Measurements from ENCODE around the gene OR2A1.
"Not testable (repeated sequence)": the region's sequence is repeated elsewhere in the genome, so short reads cannot be mapped to it uniquely, and the experiment has no call there.

The OR2A1 gene

DNA sequence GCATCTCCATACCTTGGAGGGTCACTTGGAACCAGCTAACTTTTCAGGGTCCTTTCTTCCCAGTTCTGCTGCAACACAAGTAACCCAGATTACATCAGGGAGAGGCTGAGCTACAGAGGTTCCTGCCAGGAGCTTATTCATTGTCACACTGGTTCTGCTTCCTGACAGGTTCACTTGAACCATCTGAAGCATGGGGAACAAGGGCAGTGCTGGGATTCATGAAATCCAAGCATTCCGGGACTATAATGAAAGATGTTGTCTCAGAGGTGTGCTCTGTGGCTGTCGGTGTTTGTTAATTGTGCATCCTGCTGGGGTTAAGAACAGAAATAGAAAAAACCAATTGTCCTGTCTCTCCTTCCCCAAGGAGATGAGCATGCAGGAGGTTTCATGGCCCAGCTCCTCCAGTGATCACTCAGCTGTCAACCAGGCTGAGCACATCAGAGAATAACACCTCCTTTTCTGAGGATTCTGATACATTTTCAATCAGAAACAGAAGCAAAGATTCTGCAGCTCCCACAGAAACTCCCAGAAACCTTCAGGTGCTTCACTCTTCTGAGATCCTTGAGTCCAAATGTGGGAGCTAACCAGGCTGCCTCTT is at the start of gene OR2A1:
Gene OR2A1, plus strand, starts transcription at position 548 of the 598 bp plus-strand sequence. CDS start 5,706 bp downstream, outside the sequence.
- not testable (repeated sequence) for DNase-seq

DNA sequence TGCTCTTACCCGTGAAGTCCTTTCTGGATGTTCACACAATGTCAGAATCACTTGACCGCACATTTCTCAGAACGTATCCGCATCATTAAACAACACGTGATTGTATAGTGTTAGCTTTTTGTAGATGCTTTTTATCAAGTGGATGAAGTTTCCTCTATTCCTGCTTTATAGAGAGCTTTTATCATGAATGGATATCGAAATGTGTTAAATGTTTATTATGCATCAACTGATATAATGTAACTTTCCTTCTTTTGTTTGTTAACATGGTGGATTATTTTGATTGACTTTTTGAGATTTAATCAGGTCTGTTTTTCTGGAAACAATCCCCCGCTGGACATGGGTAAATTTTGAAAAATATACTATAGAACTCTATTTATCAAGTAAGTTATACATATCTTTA is 47.5 kb upstream of the OR2A1 start, which contains the start of gene OR2A7:
Gene OR2A7, minus strand, starts transcription at position 101 of the 400 bp plus-strand sequence. CDS start 5,164 bp downstream, outside the sequence.
- not testable (repeated sequence) for DNase-seq

DNA sequence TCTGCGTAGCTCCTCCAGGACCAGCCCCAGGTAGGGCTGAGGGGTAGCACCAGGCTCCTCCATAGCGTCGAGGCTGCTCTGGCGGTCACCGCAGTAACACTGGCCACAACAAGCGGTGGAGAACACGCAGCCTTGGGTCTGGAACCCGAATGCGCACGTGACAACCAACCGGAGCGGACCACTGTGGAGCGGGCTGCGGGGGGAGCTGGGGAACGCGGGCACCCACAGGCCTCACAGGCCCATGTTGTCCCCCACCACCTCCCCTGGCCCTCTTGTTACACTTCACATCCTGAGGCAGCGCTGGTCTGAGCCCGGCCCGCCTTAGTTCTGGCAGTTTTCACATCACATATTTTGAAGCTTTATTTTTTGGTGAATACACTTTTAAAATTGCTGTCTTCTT is 43.0 kb upstream of the OR2A1 start, which contains the start of gene CTAGE8:
Gene CTAGE8, minus strand, starts transcription at position 101 of the 400 bp plus-strand sequence. Its CDS starts 38 bp downstream, at position 63.
- not testable (repeated sequence) for DNase-seq

DNA sequence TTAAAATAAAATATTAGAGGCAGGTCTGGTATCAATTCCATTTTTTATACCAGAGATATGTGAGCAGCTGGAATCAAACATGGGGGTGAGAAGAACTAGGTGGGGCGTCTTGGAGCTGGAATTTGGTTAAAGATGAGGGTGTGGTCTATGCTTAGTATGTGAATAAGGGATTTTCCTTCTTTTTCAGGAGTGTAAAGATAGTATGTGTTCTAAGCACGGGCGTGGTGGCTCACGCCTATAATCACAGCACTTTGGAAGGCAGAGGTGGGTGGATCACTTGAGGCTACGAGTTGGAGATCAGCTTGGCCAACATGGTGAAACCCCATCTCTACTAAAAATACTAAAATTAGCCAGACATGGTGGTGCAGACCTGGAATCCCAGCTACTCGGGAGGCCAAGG is 36.9 kb upstream of the OR2A1 start:
- DNase-seq, result not testable (repeated sequence)

- not testable (repeated sequence) for DNase-seq
Measured at GRCh38 chr7:144280010-144280409, 32.2 kb upstream of the OR2A1 start.

- DNase-seq, result not testable (repeated sequence)
Measured at GRCh38 chr7:144281981-144282380, 30.2 kb upstream of the OR2A1 start.

- not testable (repeated sequence) for DNase-seq
Measured at GRCh38 chr7:144282490-144282889, 29.7 kb upstream of the OR2A1 start.

DNA sequence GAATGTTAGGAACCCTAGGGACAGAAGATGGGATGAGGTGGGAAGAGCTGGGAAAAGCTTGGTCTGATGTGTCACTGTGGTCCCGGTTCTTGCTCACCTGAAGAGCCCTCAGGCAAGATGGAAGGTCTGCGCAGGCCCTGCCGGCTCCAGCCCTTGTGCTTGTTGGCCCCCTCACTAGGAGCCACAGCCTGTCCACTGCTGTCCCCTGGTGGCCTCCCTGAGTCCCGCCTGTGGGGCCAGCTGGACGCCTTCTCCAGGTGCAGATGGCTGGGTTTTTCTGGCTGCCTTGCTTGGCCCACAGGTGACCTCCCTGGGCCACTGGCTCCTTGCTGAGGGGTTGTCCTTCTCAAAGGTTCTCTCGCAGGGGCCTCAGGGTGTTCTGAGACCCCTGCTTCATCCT is 28.5 kb upstream of the OR2A1 start:
- not testable (repeated sequence) for DNase-seq

DNA sequence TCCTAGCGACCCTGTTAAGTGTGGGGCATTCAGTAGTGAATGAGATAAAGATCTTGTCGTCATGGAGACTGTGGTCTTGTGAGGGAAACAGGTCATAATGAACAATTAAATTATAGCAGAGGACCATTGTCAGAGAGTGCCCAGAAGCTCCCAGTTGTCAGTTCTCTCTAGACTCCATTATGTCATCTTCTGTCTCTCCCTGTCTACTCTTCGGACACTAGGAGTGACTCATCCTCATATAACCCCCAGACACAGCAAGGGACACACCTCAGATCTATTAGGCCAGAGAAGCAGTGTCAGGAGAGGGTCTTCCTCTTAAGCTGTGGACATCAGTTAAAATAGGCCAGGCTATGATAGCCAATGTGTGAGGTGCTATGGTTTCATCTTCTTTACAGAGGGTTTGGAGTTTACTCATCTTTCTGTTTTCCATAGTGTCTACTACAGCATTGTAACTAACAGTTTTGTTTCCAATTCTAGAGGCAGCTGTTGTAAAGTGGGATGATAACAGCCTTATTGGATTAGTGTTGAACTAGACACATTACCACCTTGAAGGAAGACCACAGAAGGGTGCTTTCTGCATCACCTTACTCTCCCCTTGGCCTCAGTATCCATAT is 24.9 kb upstream of the OR2A1 start:
- DNase-seq, result not testable (repeated sequence)

DNA sequence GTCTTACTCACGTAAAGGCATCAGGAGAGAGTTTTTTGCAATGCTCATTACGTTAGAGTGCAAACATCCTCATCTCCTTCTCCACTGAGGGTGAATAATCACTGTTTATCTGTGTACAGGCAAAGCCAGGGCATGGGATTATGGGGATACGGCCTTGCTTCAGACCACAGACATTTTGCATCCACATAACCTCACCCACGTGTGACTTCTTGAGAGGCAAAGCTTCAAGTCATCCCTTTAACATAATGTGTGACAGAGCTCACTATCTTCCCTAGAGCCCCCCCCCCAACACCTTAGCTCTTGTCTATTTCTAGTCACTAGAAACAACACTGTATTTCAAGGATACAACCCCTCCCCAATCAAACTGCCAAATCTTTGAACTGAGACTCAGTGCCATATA is 20.6 kb upstream of the OR2A1 start:
- DNase-seq, result not testable (repeated sequence)

DNA sequence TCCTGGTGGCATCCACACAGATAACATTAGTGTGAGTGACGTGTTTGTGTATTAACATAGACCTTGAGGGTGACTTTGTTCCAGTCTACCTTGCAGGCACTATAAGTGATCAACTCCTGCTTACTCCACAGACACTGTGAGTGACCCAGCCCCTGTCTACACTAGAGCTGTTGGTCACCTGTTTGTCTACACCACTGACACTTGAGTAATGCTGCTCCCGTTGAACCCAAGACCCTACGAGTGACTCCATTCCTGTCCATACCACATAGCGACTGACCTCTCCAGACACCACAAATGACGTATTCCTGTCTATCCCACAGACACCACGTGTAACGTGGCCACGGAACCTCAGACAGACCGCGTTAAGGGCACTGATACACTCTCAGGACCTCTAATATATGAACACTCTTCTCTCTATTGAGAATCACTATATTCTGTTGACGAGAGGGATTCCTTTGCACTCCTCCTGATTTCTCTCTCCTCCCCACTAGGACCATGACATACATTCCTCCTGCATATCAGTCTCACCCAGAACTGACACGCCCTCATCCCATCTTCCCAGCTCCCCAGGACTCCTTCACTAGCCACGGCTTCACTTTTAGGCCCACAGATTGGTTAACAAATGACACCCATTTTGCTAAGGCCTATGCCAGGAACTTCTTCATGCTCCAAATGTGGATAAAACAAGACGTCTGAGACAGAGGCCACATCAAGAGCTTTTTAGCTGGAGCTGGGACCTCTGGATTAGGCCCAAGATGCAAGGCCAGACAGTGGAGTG is 19.6 kb upstream of the OR2A1 start:
- not testable (repeated sequence) for DNase-seq

DNA sequence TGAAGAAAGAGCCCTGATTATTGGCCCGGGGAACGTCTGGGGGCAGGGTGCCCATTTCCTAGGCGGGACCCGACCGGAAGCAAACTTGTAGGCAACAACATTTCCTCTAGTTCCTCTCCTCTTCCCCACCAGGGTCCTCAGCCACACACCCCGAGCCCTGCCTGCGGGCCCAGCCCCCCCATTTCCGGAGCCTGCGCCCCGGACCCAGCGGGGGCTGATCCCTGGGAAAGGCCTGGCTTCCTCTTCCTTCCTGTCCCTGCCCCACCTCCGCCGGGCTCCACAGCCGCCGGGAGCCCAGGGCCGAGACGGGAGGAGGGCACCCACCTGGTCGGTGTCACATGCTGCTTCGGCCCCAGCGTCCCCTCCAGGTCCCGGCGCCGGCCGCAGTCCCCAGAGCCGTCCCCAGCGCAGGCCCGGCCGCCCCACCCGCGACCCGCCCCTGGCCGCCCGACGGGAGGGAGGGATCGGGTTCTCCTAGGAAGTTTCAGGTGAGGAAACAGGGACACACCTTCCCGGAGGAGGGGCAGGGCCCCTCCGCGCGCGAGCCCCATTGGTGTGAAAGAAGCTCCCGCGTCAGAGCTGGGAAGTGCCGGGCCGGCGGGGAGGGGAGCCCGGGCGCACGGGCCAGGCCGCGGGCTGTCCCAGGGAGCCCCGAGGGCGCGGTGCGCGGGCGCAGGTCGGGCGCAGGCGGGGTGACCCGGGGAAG is 18.3 kb upstream of the OR2A1 start:
- peak; percentile 8 for DNase-seq

DNA sequence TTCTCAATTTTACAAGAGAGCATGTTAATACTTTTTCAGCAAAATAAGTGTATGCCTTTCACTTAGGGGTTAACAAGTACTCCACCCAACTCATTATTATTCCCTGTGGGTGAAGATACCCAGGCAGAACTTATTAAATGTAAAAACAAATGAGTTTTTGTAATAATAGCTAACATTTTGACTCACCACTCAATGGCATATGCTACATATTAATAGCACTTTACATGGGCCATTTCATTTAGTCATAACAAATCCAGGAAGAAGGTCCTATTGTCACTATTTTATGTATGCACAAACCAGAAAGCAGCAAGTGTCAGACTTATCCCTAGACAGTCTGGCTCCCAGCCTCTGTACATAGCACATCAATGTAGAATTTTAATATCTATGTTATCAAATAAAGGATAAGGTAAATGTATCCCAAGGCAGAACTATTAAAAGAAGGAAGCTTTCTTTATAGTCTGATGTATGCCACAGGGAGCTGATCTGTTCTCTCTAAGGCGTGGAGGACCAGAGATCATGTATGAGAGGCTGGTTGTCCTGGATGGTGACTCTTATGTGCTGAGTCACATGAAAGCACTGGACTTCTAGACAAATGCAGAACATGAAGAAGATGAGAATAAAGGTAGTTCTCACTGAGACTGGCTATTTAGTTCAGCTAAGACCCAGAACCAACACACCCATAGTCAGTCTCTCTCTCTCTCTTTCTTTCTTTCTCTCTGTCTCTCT is 9.5 kb upstream of the OR2A1 start:
- not testable (repeated sequence) for DNase-seq

- DNase-seq, result not testable (repeated sequence)
Measured at GRCh38 chr7:144303607-144304006, 8.6 kb upstream of the OR2A1 start.

- DNase-seq, result not testable (repeated sequence)
Measured at GRCh38 chr7:144305156-144305555, 7.1 kb upstream of the OR2A1 start.

DNA sequence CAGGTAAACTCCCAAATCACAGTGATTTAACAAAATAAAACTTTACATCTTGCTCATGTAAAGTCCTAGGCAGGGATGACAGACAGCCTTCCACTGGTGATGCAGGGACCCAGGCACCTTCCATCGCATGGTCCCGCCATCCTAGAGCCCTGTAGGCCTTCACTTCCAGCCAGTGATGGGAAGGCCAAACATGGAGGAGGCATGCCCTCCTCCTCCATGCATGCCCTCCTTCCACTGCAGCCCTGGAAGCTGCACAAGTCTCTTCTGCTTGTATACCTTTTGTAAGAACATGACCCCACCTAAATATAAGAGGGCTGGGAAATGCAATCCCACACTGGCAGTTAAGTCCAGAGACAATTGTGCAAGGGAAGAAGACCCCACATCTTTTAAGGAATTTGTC is 2.5 kb upstream of the OR2A1 start:
- DNase-seq, result not testable (repeated sequence)

DNA sequence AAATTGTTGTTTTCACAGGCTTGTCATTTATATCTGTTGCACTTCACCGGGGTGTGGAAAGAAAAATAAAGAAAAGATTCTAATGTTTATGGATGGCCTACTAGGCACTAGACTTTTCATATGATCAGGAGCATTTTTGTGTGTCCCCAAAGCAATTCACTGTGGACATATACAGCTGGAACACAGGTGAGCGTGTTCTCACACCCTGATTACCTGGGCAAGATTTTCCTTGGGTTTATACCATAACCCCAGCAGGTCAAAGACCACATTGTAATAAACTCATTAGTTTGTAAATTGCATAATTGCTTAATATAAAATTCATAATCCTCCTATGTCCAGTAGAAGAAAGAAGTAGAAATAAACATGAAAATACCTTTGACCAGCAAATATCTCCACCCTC is 1.0 kb upstream of the OR2A1 start:
- not testable (repeated sequence) for DNase-seq

DNA sequence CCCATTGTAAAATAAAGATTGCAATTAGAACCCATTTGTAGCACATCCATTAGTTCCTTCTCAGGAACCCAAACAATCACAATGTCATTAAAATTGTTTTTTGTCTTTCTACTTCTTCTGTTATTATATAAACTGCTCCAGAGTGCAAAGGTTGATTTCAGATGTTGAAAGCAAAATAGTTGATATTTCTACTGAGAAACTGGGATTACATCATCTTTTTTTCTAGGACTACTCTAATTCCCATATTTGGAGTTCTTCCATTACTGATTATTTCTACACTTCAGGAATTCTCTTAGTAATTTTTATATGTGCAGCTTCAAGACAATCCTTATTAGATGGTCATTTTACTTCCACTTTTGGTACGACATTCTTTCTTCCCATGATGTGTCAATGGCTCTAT is 5.3 kb downstream of the OR2A1 start:
- DNase-seq, result not testable (repeated sequence)

GRCh38 chr7:144319547-144319946 is 7.3 kb downstream of the OR2A1 start:
- DNase-seq, result not testable (repeated sequence)

DNA sequence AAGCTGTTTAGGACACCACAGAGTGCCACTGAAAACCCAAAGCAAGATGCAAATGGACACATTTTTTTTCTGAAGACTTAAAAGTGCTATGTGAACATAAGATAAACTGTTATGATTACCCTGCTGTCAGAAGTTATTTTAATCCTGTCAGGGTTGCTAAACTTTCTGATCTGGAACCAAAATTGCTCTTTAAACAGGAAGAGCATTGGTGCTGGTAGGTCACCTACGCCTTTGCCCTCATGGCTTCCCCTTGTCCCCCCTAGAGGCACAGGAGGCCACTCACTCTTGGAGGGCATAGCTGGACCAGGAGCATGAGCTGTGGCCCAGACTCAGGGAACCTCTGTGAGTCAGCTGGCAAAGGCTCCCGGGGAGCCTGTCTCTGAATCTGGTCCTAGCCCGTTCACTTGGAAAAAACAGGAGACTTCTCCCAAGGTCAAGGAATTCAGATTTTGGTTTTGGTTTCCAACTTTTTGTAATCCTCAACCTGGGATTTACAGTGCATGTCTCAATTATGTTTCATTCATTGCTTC is 9.5 kb downstream of the OR2A1 start:
- DNase-seq, result not testable (repeated sequence)

DNA sequence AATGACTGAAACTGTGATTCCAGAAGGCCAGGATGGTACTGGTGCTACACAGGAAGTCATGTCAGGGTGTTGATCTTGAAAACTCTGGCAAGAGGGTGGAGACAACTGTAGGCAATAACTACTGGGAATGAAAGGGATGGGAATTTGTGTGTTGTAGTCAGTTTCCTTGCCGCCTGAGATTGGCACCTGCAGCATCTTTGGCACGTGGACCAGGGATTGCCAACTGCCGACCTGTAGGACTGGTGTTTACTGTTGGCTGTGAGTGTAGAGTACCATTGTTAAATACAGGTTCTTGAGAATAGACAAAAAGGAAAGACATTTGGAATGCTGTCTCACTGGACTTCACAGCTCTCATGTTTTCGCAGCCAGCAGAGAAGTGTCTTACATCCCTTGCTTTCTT is 11.1 kb downstream of the OR2A1 start:
- not testable (repeated sequence) for DNase-seq

DNA sequence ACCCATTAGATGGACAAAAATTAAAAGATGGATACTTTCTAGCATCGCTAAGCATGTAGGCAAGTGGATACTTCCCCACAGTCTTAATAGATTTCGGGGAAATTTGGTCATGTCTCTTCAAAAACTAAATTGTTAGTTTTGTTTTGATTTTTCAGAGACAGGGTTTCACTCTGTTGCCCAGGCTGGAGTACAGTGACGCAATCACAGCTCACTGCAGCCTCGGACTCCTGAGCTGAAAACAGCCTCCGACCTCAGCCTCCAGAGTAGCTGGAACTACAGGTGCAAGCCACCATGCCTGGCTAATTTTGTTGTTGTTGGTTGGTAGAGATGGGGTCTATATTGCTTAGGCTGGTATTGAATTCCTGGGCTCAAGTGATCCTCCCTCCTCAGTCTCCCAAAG is 13.6 kb downstream of the OR2A1 start:
- DNase-seq, result not testable (repeated sequence)
